Prostate gland (tissue), 2 donors: ENCODE data around the gene KCND3. TPM values are rescaled to one million over a fixed set of nuclear protein-coding genes. Genes with fewer than 3 reads are reported as not detected.

ENCODE experiments used
- DNase-seq: peaks from one replicate; pipeline ENCODE4 v3.0.0-alpha.2; 2019; ENCODE audit warnings: low spot score
- H3K27ac ChIP-seq, 2 donors: fragments of 200-600 bp; sonication (generic); 2 replicates each; pipeline ENCODE4 v1.5.1; 2017 to 2019
- H3K27me3 ChIP-seq: fragments of 200-600 bp; sonication (generic); replicated peaks from 2 replicates; pipeline ENCODE4 v1.5.1; 2019; ENCODE audit not compliant: insufficient read depth
- H3K36me3 ChIP-seq, 2 donors: fragments of 200-600 bp; sonication (generic); 1 replicate in 1 of 2; 2 replicates in 1 of 2; pipeline versions ENCODE4 v1.5.1 to v1.8.1; 2017 to 2019
- H3K4me1 ChIP-seq: fragments of 200-600 bp; sonication (generic); replicated peaks from 2 replicates; pipeline ENCODE4 v1.5.1; 2019
- H3K4me3 ChIP-seq, 2 donors: fragments of 200-600 bp; sonication (generic); 2 replicates each; pipeline ENCODE4 v1.5.1; 2017 to 2019
- H3K9me3 ChIP-seq: fragments of 200-600 bp; sonication (generic); 2 replicates; pipeline ENCODE4 v1.5.1; 2017
- CTCF ChIP-seq, 4 experiments: fragments of 200-600 bp in 2 of 4; fragments of 450-650 bp in 2 of 4; sonication (generic) in 2 of 4; IDR thresholded peaks; 1 replicate in 3 of 4; 2 replicates in 1 of 4; pipeline ENCODE4 v1.5.1; 2016 to 2019; ENCODE audit warnings: antibody characterized with exemption in 4 of 4, mild to moderate bottlenecking in 2 of 4, moderate library complexity in 2 of 4
- POLR2A ChIP-seq: fragments of 450-650 bp; IDR thresholded peaks from one replicate; pipeline ENCODE4 v1.6.1; 2016; ENCODE audit warnings: antibody characterized with exemption, mild to moderate bottlenecking
- POLR2AphosphoS5 ChIP-seq: sonication (generic); formaldehyde crosslinking; IDR thresholded peaks from one replicate; pipeline ENCODE4 v1.6.1; 2017; ENCODE audit warnings: antibody characterized with exemption
- WGBS: methylation state at CpG from one replicate; pipeline ENCODE4 v1.1.5; 2018; 5-methylcytosine and 5-hydroxymethylcytosine counted together
- intact Hi-C: fragments of 100-400 bp; cut with DNase I; formaldehyde crosslinking; loops from one replicate; pipeline ENCODE4 v1.14.2; 2022
- total RNA-seq, 2 donors: library from RNA; depleted of rRNA; stranded (reverse); fragments of >200 nt; gene quantifications; one replicate each; pipeline ENCODE4 v1.1.0, GENCODE V29; 2016

The KCND3 gene
- total RNA-seq, 2 donors from 2014 or later = 17.1 to 27.3 TPM

- TF ChIP-seq POLR2A = no peak
- no peak for TF ChIP-seq POLR2AphosphoS5
- TF ChIP-seq CTCF (IDR thresholded peaks at IDR 0.05) = no peak
- DNase-seq = no peak
- H3K27ac ChIP-seq = no peak overlapping the region
- no peaks in the 10 kb centered on the region for H3K27me3 ChIP-seq
- no peaks in the 10 kb centered on the region for H3K4me1 ChIP-seq
- WGBS = 24% methylated on average over 5 of the region's 5 CpGs
- H3K9me3 ChIP-seq = no peaks in the 10 kb centered on the region
- H3K36me3 ChIP-seq = no peaks in the 10 kb centered on the region
- H3K4me3 ChIP-seq = no peak overlapping the region
- intact Hi-C loops = no loop called here
These were observed 25.3 kb downstream of the KCND3 start for GRCh38 chr1:111963985-111964738.

GRCh38 chr1:111961773-111962565, 27.5 kb downstream of the KCND3 start:
- intact Hi-C loops = no loop called here
- Histone ChIP-seq H3K27ac (no peak overlapping the region), H3K36me3 (no peaks in the 10 kb centered on the region), H3K4me3 (no peak overlapping the region), H3K4me1 (no peaks in the 10 kb centered on the region), H3K9me3 (no peaks in the 10 kb centered on the region), H3K27me3 (no peaks in the 10 kb centered on the region)
- TF ChIP-seq CTCF (IDR thresholded peaks at IDR 0.05) = no peak
- TF ChIP-seq POLR2AphosphoS5 = no peak
- TF ChIP-seq POLR2A = no peak
- 84% methylated on average over 11 of the region's 11 CpGs for WGBS
- no peak for DNase-seq

GRCh38 chr1:111961016-111961415, 28.5 kb downstream of the KCND3 start:
- Histone ChIP-seq H3K4me1 (no peaks in the 10 kb centered on the region), H3K9me3 (no peaks in the 10 kb centered on the region), H3K27me3 (no peaks in the 10 kb centered on the region), H3K36me3 (no peaks in the 10 kb centered on the region), H3K27ac (no peak overlapping the region), H3K4me3 (no peak overlapping the region)
- 74% methylated on average over 8 of the region's 8 CpGs for WGBS
- TF ChIP-seq CTCF (IDR thresholded peaks at IDR 0.05) (no peak), POLR2AphosphoS5 (no peak), POLR2A (no peak)
- intact Hi-C loops = no loop called here
- DNase-seq = no peak

GRCh38 chr1:111959436-111959835, 30.0 kb downstream of the KCND3 start:
- no peak for TF ChIP-seq POLR2A
- no peak for TF ChIP-seq POLR2AphosphoS5
- no peak for TF ChIP-seq CTCF (IDR thresholded peaks at IDR 0.05)
- H3K4me1 ChIP-seq = no peaks in the 10 kb centered on the region
- no peak overlapping the region for H3K4me3 ChIP-seq
- H3K27me3 ChIP-seq = no peaks in the 10 kb centered on the region
- DNase-seq = no peak
- no peaks in the 10 kb centered on the region for H3K36me3 ChIP-seq
- intact Hi-C loops = no loop called here
- no peak overlapping the region for H3K27ac ChIP-seq
- no peaks in the 10 kb centered on the region for H3K9me3 ChIP-seq
- 89% methylated on average over 4 of the region's 4 CpGs for WGBS
